Measurements from ENCODE around the gene TNP1.

DNA sequence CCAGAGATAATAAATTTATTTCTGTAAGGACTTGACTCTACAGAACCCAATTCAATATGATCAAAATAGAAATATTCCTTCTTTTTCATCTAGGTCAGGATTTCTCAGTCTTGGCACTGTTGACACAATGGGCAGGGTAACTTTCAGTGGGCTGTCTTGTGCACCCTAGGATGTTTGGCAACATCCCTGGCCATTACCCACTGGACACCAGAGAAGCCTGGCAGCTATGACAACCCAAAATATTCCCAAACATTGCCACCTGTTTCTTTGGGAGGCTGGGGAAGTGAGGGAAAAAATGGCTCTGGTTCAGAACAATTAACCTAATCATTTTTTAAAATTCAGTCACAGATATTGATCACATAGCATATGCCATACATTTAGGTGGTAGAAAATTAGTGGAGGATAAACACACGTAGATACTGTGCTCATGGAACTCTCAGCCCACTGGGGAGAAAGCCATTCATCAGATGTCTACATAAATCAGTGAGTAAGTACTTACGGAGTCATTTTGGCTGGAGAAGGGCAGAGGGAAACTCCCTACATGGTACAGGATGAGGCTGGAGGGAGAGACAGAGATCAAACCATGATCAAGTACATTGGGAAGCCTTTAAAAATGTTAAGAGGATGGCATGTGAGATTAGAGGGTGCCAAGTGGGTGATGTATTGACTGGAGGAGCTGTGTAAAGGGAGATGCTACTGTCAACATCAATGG is 718 bp upstream of the TNP1 start:
- TF ChIP-seq POLR2AphosphoS5 (IDR thresholded peaks at IDR 0.05): no peak
- TF ChIP-seq, protein P1, sequence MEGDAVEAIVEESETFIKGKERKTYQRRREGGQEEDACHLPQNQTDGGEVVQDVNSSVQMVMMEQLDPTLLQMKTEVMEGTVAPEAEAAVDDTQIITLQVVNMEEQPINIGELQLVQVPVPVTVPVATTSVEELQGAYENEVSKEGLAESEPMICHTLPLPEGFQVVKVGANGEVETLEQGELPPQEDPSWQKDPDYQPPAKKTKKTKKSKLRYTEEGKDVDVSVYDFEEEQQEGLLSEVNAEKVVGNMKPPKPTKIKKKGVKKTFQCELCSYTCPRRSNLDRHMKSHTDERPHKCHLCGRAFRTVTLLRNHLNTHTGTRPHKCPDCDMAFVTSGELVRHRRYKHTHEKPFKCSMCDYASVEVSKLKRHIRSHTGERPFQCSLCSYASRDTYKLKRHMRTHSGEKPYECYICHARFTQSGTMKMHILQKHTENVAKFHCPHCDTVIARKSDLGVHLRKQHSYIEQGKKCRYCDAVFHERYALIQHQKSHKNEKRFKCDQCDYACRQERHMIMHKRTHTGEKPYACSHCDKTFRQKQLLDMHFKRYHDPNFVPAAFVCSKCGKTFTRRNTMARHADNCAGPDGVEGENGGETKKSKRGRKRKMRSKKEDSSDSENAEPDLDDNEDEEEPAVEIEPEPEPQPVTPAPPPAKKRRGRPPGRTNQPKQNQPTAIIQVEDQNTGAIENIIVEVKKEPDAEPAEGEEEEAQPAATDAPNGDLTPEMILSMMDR (IDR thresholded peaks at IDR 0.05): no peak

Data from suprapubic skin (tissue), 3 donors.